SJSA1 (cell line): ENCODE measurements around the gene WHRN. TPM values are rescaled to one million over a fixed set of nuclear protein-coding genes. Genes with fewer than 3 reads are reported as not detected.

Source experiments
- DNase-seq, 2 experiments: peaks; one replicate each; pipeline ENCODE4 v3.0.0-alpha.2; 2015 to 2020; ENCODE audit warnings: low spot score in 2 of 2, low read depth in 1 of 2
- H3K27ac ChIP-seq: fragments of 250-450 bp; sonication (Bioruptor Pico); 2 replicates; pipeline ENCODE4 v1.5.1; 2020; ENCODE audit warnings: mild to moderate bottlenecking, moderate library complexity
- H3K27me3 ChIP-seq: fragments of 250-450 bp; sonication (Bioruptor Pico); replicated peaks from 2 replicates; pipeline ENCODE4 v1.5.1; 2020; ENCODE audit warnings: mild to moderate bottlenecking, moderate library complexity
- H3K36me3 ChIP-seq: fragments of 250-450 bp; sonication (Bioruptor Pico); 2 replicates; pipeline ENCODE4 v1.5.1; 2020; ENCODE audit warnings: mild to moderate bottlenecking
- H3K4me1 ChIP-seq: fragments of 250-450 bp; sonication (Bioruptor Pico); replicated peaks from 2 replicates; pipeline ENCODE4 v1.6.1; 2021; ENCODE audit warnings: mild to moderate bottlenecking
- H3K4me3 ChIP-seq: fragments of 250-450 bp; sonication (Bioruptor Pico); 2 replicates; pipeline ENCODE4 v1.5.1; 2020; ENCODE audit warnings: mild to moderate bottlenecking
- H3K9me3 ChIP-seq: fragments of 250-450 bp; sonication (Bioruptor Pico); replicated peaks from 2 replicates; pipeline ENCODE4 v1.5.1; 2020; ENCODE audit warnings: mild to moderate bottlenecking
- total RNA-seq: library from RNA; depleted of rRNA; stranded (reverse); fragments of >200 nt; shearing (Covaris generic); gene quantifications from 2 replicates; pipeline ENCODE4 v1.2.3, GENCODE V29; 2014

WHRN gene
- total RNA-seq, 1 experiment from 2014 or later, result 1.4 TPM

DNA sequence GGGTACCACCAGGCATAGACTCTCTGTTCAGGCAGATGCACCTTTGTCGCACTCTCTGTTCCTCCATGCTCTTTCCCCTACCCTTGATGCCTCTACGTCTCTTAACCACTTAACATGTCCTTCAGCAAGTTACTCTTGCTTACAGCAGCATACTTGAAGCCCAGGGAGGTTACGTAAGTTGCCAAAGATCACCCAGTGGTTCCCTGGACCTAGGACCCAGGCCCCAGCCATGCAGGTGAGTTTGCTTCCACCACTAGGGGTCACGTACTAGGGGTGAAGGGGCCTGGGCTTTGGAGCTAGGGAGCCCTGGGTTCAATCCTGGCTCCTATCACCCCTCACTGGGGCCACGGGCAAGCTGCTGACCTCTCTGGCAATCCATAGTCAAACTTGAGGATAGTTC is 126.4 kb downstream of the WHRN start:
- H3K4me3 ChIP-seq, result no peak overlapping the region
- H3K4me1 ChIP-seq, result peaks cover 6% of the 10 kb centered on the region
- no peak overlapping the region for H3K27ac ChIP-seq
- H3K36me3 ChIP-seq, result peaks cover 10% of the 10 kb centered on the region; the same call in 1 of the 2 replicates
- DNase-seq, result no peak
- no peaks in the 10 kb centered on the region for H3K9me3 ChIP-seq
- H3K27me3 ChIP-seq, result no peaks in the 10 kb centered on the region

GRCh38 chr9:114378016-114378415 is 127.3 kb downstream of the WHRN start:
- H3K4me3 ChIP-seq, result no peak overlapping the region
- no peaks in the 10 kb centered on the region for H3K9me3 ChIP-seq
- H3K27ac ChIP-seq, result no peak overlapping the region
- no peaks in the 10 kb centered on the region for H3K4me1 ChIP-seq
- no peak for DNase-seq
- no peaks in the 10 kb centered on the region for H3K27me3 ChIP-seq
- H3K36me3 ChIP-seq, result peaks cover 10% of the 10 kb centered on the region; the same call in 1 of the 2 replicates

DNA sequence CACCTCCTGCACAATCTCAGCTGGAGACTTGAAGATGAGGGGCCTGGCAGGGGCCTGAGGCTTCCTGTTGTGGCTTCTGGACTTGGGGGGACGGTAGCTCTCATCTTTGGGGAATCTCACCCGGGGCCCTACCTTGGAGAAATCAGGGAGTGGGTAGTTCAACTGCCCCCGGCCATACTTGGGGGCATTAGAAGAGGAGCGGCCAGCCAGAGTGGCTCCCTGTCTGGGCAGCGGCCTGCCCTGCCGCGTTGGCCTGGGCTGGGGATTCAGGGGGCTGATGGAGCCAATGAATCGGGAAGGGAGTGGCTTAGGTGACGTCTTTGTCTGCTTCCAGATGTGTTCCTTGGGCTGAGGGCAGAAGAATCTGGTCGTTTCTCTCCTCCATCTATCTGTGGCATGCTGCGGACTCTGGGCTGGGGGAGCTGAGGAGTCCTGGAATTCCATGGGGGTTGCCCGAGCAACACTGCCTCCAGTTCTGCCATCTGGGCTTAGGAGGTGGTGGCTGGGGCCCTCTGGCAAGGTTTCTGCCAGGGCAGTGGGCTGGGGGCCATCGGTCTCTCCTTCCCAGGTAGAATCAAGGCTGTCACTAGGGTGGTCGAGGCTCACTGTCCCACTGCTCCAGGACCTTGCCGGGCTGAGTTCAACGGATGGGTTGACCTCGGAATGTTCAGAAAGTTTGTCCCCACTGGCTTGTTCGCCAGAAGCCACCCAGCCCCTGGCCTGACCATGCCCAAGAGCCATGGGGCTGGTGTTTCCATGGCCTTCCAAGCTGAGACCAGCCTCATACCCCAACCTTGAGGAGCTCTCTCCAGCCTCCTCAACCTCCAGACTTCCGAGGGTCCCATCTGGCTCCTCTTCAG is 128.5 kb downstream of the WHRN start:
- DNase-seq, result no peak
- no peaks in the 10 kb centered on the region for H3K4me1 ChIP-seq
- no peaks in the 10 kb centered on the region for H3K27me3 ChIP-seq
- peaks cover 10% of the 10 kb centered on the region; the same call in 1 of the 2 replicates for H3K36me3 ChIP-seq
- no peak overlapping the region for H3K27ac ChIP-seq
- no peak overlapping the region for H3K4me3 ChIP-seq
- no peaks in the 10 kb centered on the region for H3K9me3 ChIP-seq

DNA sequence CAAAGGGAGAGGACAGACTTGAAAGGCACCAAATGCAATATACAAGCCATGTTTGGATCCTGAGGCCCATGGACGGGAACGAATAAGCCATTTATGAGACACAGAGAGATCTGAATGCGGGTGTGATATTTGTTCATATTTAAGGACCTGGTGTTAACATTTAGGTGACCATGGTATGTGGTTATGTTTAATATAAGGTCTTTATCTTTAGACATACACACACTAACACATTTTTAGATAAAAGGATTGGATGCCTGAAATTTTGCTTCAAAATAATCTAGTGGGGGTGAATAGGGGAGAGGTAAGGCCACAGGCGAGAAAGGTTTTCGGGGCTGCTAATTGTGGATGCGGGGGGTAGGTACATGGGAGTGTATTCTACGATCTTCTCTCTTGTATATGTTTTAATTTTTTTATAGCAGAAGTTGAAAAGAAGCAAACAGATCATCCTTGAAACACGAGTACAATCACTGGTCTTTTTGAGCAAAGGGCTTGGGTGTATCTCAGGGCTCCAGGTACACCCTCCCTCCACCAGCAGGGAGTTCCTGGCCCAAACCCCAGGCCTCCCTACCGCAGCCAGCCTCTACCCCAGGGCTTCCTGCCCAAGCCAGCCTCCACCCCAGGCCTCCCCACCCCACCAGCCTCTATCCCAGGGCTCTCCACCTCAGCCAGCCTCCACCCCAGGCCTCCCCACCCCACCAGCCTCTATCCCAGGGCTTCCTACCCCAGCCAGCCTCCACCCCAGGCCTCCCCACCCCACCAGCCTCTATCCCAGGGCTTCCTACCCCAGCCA is 129.7 kb downstream of the WHRN start:
- Histone ChIP-seq H3K4me1 (no peaks in the 10 kb centered on the region), H3K27ac (no peak overlapping the region)
- DNase-seq, result no peak

DNA sequence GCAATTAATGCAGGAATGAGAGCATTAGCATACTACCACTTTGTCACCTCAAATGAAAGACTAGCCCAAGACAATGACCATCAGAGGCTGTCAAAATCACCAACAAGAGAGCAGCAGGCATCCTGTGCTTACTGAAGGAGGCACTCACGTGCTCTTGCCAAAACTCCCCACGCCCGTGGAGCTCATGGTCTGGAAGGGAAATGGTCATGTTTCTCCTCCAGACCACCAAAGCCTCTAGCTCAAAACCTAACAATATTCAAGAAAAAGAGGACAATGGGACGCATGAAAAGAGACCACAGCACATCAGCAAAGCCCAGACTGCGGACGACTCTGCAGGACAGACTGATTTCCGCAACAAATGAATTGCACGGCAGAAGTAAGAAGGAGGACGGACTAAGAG is 130.3 kb downstream of the WHRN start:
- no peak overlapping the region for H3K27ac ChIP-seq
- peaks cover 7% of the 10 kb centered on the region; the same call in 1 of the 2 replicates for H3K36me3 ChIP-seq
- no peak overlapping the region for H3K4me3 ChIP-seq
- no peak for DNase-seq
- no peaks in the 10 kb centered on the region for H3K4me1 ChIP-seq
- no peaks in the 10 kb centered on the region for H3K9me3 ChIP-seq
- no peaks in the 10 kb centered on the region for H3K27me3 ChIP-seq

More for the DNA sequence above, 129.7 kb downstream of the WHRN start:
- Histone ChIP-seq H3K9me3 (no peaks in the 10 kb centered on the region), H3K36me3 (peaks cover 10% of the 10 kb centered on the region; the same call in 1 of the 2 replicates), H3K27me3 (no peaks in the 10 kb centered on the region), H3K4me3 (no peak overlapping the region)

DNA sequence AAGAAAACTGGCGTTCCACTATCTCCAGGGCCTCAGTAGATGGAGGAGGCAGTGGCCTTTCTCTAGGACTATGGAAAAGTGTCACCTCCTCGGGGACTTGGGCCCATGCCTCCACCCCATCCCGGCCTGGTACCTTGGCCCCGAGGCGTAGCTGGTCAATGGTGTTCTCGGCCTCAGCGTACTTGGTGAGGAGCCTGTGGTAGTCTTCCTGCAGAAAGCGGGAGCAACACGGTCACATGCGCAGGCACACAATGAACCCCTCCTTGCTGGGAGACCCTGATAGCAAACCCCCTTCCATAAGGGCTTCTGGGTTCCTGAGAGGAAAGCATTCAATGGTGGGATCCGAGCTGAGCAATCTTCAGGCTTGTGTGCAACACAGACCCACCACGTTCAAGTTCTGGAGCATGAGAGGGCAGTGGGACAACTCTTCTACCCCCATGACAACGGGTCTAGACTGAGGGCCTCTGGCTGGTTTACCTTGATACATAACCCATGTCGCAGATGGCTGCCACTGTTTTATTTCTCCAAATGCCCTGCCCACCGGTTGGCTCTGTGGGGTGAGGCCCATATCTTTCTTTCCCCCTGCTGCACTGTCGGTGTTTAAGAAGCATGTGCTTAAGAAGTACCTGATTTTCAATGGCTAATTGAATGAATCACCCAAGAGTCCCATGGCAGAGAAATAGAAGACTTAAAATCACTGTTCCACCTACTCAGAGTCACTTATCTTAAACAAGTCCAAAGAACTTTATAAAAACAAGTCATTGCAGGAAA is 131.1 kb downstream of the WHRN start:
- Histone ChIP-seq H3K27me3 (no peaks in the 10 kb centered on the region), H3K4me3 (no peak overlapping the region), H3K4me1 (no peaks in the 10 kb centered on the region), H3K36me3 (peaks cover 1% of the 10 kb centered on the region; the same call in 1 of the 2 replicates), H3K9me3 (no peaks in the 10 kb centered on the region), H3K27ac (no peak overlapping the region)
- no peak for DNase-seq

- H3K36me3 ChIP-seq, result 0 out of 2 replicates have a peak, but pooled peaks cover under 1% of the 10 kb centered on the region
- H3K9me3 ChIP-seq, result no peaks in the 10 kb centered on the region
- no peak for DNase-seq
- no peak overlapping the region for H3K4me3 ChIP-seq
- no peaks in the 10 kb centered on the region for H3K4me1 ChIP-seq
- H3K27ac ChIP-seq, result no peak overlapping the region
- H3K27me3 ChIP-seq, result no peaks in the 10 kb centered on the region
Observed at GRCh38 chr9:114372921-114373448, 132.3 kb downstream of the WHRN start.

GRCh38 chr9:114371973-114372917 is 133.0 kb downstream of the WHRN start:
- H3K36me3 ChIP-seq, result peaks cover 6% of the 10 kb centered on the region; the same call in 1 of the 2 replicates
- no peak overlapping the region for H3K27ac ChIP-seq
- H3K4me1 ChIP-seq, result peaks cover 2% of the 10 kb centered on the region
- H3K4me3 ChIP-seq, result no peak overlapping the region
- no peak for DNase-seq
- H3K27me3 ChIP-seq, result no peaks in the 10 kb centered on the region
- no peaks in the 10 kb centered on the region for H3K9me3 ChIP-seq

DNA sequence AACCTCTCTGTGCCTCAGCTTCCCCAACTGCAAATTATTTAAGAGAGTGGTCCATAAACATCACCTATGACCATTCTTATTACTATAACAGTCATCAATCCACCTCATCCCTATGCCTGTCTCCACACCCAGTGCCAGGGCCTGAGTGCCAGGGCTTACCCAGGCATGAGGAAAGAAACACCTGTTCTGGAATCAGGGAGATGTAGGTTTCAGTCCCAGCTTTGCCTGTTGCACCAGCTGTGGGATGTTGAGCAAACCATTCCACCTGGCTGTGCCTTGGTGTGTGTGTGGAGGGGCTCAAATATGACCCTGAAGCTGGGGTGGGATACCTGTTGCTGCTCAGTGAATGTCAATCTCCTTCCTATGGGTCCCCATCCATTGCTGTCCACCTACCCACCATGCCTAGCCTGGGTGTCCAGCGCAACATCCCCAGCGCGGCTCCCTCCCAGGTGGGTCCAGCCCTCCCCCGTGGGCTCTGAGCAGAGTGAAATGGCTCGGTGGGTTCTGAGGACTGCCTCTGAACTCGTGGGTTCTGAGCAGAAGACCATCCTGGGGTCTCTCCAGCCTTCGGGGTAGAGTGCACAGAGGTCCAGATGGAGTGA is 133.8 kb downstream of the WHRN start:
- H3K27me3 ChIP-seq, result no peaks in the 10 kb centered on the region
- H3K27ac ChIP-seq, result no peak overlapping the region
- no peak overlapping the region for H3K4me3 ChIP-seq
- peaks cover 10% of the 10 kb centered on the region for H3K4me1 ChIP-seq
- H3K36me3 ChIP-seq, result peaks cover 11% of the 10 kb centered on the region; the same call in 1 of the 2 replicates
- DNase-seq, result no peak
- H3K9me3 ChIP-seq, result no peaks in the 10 kb centered on the region

- H3K9me3 ChIP-seq, result no peaks in the 10 kb centered on the region
- peaks cover 13% of the 10 kb centered on the region for H3K4me1 ChIP-seq
- no peak overlapping the region for H3K27ac ChIP-seq
- H3K4me3 ChIP-seq, result no peak overlapping the region
- no peak for DNase-seq
- no peaks in the 10 kb centered on the region for H3K27me3 ChIP-seq
- H3K36me3 ChIP-seq, result peaks cover 11% of the 10 kb centered on the region; the same call in 1 of the 2 replicates
Observed at GRCh38 chr9:114370968-114371320, 134.3 kb downstream of the WHRN start.

DNA sequence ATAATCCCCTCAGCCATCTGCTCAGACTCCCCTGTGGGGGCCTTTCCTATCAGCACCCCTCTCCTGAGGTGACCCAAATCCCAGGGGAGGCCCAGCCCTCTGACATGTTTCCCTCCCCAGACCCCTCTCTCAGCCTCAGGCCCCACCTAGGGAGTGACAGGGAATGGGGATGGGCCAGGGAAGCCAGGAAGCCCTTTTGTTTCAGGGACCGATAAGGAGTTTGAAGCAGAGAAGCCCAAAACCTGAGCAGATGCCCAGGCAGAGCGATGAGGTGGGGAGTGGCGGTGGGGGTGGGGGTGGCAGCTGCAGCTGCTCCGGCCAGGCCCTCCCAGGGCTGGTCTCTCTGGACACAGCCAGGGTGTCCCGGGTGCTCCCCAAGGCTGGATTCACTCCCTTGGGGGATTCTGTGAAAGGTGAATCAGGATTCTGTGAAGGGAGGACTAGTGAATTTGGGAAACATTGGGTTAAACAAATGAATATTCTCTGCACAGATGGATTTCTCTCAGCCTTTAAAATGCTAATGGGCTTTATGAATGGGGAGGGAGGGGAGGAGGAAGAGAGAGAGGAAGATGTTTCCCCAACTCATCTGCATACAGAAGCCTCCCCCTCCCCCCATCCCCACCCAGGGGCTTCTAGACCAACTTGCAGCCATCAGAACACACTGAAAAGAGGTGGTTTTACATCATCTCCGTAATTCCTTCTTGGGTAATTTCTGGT is 134.9 kb downstream of the WHRN start:
- no peak for DNase-seq
- Histone ChIP-seq H3K36me3 (peaks cover 11% of the 10 kb centered on the region; the same call in 1 of the 2 replicates), H3K27me3 (no peaks in the 10 kb centered on the region), H3K4me1 (peaks cover 17% of the 10 kb centered on the region), H3K9me3 (no peaks in the 10 kb centered on the region), H3K27ac (no peak overlapping the region), H3K4me3 (no peak overlapping the region)
